Measurements from ENCODE around the gene LAMA5. TPM values are rescaled to one million over a fixed set of nuclear protein-coding genes. Genes with fewer than 3 reads are reported as not detected.
A peak's percentile ranks its signal among the peaks of the same experiment; 100 is the strongest.

The LAMA5 gene
- polyA plus RNA-seq (2012; rRNA removed): 16.1 and 27.2 TPM in 2 replicates
- 9.9 and 17.8 TPM in 2 replicates for polyA plus RNA-seq (2012; cell fraction: cytosol; rRNA removed)
- polyA plus RNA-seq (2012; cell fraction: nucleus; rRNA removed): 127 and 252 TPM in 2 replicates

- peaks cover 24% of the 10 kb centered on the region for H4K20me1 ChIP-seq (ENCODE audit: insufficient read depth)
- H3K4me3 ChIP-seq (ENCODE audit: low read depth in 2 of 2, low read length in 1 of 2): peak within 1 kb of the TSS; percentile 77 to 89
- peaks cover 33 to 83% of the 10 kb centered on the region in 2 experiments; a peak in 3 of 4 replicates for H3K4me1 ChIP-seq (ENCODE audit: control insufficient read depth in 1 of 2, insufficient read depth in 2 of 2, low read depth in 1 of 2, low read length in 1 of 2)
- peak within 1 kb of the TSS; percentile 80 for H3K9ac ChIP-seq
- DNase-seq: peak; percentile 94
- no peaks in the 10 kb centered on the region for H3K9me3 ChIP-seq
- H3K9me2 ChIP-seq: no peaks in the 10 kb centered on the region
- ChIA-PET CTCF (interaction anchor here (1.6 to 12.0 kb wide), 5 partner anchors 13 to 66 kb away, joined by 3 to 127 read pairs (median 13); partner anchors contain the start of gene ADRM1), POLR2A (interaction anchor here (1.6 to 1.8 kb wide), 2 partner anchors 15 to 20 kb away, joined by 4 read pairs; partner anchors contain the start of gene RPS21)
- peaks cover 28% of the 10 kb centered on the region for H3K79me2 ChIP-seq (ENCODE audit: insufficient read depth)
- no CpG with 5 or more reads among the region's 70 CpGs for WGBS (ENCODE audit: low lambda C conversion rate)
- peak; percentile 56 for TF ChIP-seq POLR2AphosphoS5 (IDR thresholded peaks at IDR 0.05; ENCODE audit: low read depth, low read length)
- TF ChIP-seq RAD21 (IDR thresholded peaks at IDR 0.05; ENCODE audit: low read length): no peak
- no peak for TF ChIP-seq JUND (IDR thresholded peaks at IDR 0.05)
- no peak for TF ChIP-seq SMC3 (IDR thresholded peaks at IDR 0.05; ENCODE audit: low read depth, low read length)
- no peak for TF ChIP-seq PBX3 (IDR thresholded peaks at IDR 0.05)
- TF ChIP-seq, protein P1, sequence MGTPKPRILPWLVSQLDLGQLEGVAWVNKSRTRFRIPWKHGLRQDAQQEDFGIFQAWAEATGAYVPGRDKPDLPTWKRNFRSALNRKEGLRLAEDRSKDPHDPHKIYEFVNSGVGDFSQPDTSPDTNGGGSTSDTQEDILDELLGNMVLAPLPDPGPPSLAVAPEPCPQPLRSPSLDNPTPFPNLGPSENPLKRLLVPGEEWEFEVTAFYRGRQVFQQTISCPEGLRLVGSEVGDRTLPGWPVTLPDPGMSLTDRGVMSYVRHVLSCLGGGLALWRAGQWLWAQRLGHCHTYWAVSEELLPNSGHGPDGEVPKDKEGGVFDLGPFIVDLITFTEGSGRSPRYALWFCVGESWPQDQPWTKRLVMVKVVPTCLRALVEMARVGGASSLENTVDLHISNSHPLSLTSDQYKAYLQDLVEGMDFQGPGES (IDR thresholded peaks at IDR 0.05; ENCODE audit: low read depth, low read length): no peak
- no peaks in the 10 kb centered on the region for H3K27me3 ChIP-seq (ENCODE audit: insufficient read depth)
- H2AFZ ChIP-seq (ENCODE audit: low read depth): no peak within 1 kb of the TSS
- H3K36me3 ChIP-seq (replicated peaks in 1 of 2; ENCODE audit: control insufficient read depth in 1 of 2, insufficient read depth in 2 of 2, low read length in 1 of 2): peaks cover 0 to 4% of the 10 kb centered on the region in 2 experiments
- H3K27ac ChIP-seq (ENCODE audit: low read depth in 2 of 2, low read length in 1 of 2): peak within 1 kb of the TSS in 1 of 2 experiments; percentile 93; a peak in 2 of 4 replicates
- H3F3A ChIP-seq (replicated peaks; ENCODE audit: insufficient read depth): peaks cover 13% of the 10 kb centered on the region
- H3K4me2 ChIP-seq: peak within 1 kb of the TSS; percentile 84
Observed at GRCh38 chr20:62367136-62367632, at the start of gene LAMA5. Gene LAMA5, minus strand, starts transcription at chr20:62367312. Its CDS starts 67 bp downstream, at chr20:62367245.

- no peak overlapping the region for H2AFZ ChIP-seq (ENCODE audit: low read depth)
- H3K9ac ChIP-seq: no peak overlapping the region
- no peaks in the 10 kb centered on the region for H3K27me3 ChIP-seq (ENCODE audit: insufficient read depth)
- H3K9me3 ChIP-seq: no peaks in the 10 kb centered on the region
- H3K9me2 ChIP-seq: no peaks in the 10 kb centered on the region
- no peak overlapping the region for H3K4me3 ChIP-seq (ENCODE audit: low read depth in 2 of 2, low read length in 1 of 2)
- H3K4me2 ChIP-seq: no peak overlapping the region
- 55% methylated on average over 10 of the region's 24 CpGs for whole genome bisulfite sequencing (ENCODE audit: low lambda C conversion rate)
- ChIA-PET CTCF (interaction anchor here (1.6 kb wide), 1 partner anchor 201 kb away, joined by 5 read pairs; no protein-coding TSS in a partner anchor), POLR2A (no interaction called here)
- no peaks in the 10 kb centered on the region for H3K79me2 ChIP-seq (ENCODE audit: insufficient read depth)
- no peaks in the 10 kb centered on the region for H3F3A ChIP-seq (replicated peaks; ENCODE audit: insufficient read depth)
- peaks cover 0 to 9% of the 10 kb centered on the region in 2 experiments; a peak in 1 of 4 replicates for H3K4me1 ChIP-seq (ENCODE audit: control insufficient read depth in 1 of 2, insufficient read depth in 2 of 2, low read depth in 1 of 2, low read length in 1 of 2)
- no peak for DNase-seq
- H3K36me3 ChIP-seq (replicated peaks in 1 of 2; ENCODE audit: control insufficient read depth in 1 of 2, insufficient read depth in 2 of 2, low read length in 1 of 2): no peaks in the 10 kb centered on the region
- H3K27ac ChIP-seq (ENCODE audit: low read depth in 2 of 2, low read length in 1 of 2): no peak overlapping the region
- H4K20me1 ChIP-seq (ENCODE audit: insufficient read depth): no peaks in the 10 kb centered on the region
- TF ChIP-seq RFX5 (IDR thresholded peaks at IDR 0.05; ENCODE audit: low read length): no peak
- TF ChIP-seq, protein P2, sequence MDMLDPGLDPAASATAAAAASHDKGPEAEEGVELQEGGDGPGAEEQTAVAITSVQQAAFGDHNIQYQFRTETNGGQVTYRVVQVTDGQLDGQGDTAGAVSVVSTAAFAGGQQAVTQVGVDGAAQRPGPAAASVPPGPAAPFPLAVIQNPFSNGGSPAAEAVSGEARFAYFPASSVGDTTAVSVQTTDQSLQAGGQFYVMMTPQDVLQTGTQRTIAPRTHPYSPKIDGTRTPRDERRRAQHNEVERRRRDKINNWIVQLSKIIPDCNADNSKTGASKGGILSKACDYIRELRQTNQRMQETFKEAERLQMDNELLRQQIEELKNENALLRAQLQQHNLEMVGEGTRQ (IDR thresholded peaks at IDR 0.05; ENCODE audit: borderline replicate concordance, low read depth, low read length): no peak
- no peak for TF ChIP-seq TAF1 (IDR thresholded peaks at IDR 0.05; ENCODE audit: borderline replicate concordance, low read depth, low read length)
- TF ChIP-seq GATA2 (CRISPR knock-in tag; IDR thresholded peaks at IDR 0.05): no peak
- no peak for TF ChIP-seq PBX3 (IDR thresholded peaks at IDR 0.05)
- TF ChIP-seq MAX (IDR thresholded peaks at IDR 0.05; ENCODE audit: low read depth): no peak
- no peak for TF ChIP-seq MXI1 (IDR thresholded peaks at IDR 0.05; ENCODE audit: low read depth, low read length)
- no peak for TF ChIP-seq EZH2phosphoT487 (IDR thresholded peaks at IDR 0.05; ENCODE audit: borderline replicate concordance, low read depth)
- TF ChIP-seq SMC3 (IDR thresholded peaks at IDR 0.05; ENCODE audit: low read depth, low read length): no peak
- no peak for TF ChIP-seq NRF1 (IDR thresholded peaks at IDR 0.05; ENCODE audit: low read depth, low read length)
- no peak for TF ChIP-seq RAD21 (IDR thresholded peaks at IDR 0.05; ENCODE audit: low read length)
- TF ChIP-seq ELF1 (IDR thresholded peaks at IDR 0.05): no peak
- no peak for TF ChIP-seq FOXJ3 (CRISPR knock-in tag; IDR thresholded peaks at IDR 0.05)
- TF ChIP-seq RCOR1 (IDR thresholded peaks at IDR 0.05; ENCODE audit: low read length): no peak
- TF ChIP-seq, protein P3, sequence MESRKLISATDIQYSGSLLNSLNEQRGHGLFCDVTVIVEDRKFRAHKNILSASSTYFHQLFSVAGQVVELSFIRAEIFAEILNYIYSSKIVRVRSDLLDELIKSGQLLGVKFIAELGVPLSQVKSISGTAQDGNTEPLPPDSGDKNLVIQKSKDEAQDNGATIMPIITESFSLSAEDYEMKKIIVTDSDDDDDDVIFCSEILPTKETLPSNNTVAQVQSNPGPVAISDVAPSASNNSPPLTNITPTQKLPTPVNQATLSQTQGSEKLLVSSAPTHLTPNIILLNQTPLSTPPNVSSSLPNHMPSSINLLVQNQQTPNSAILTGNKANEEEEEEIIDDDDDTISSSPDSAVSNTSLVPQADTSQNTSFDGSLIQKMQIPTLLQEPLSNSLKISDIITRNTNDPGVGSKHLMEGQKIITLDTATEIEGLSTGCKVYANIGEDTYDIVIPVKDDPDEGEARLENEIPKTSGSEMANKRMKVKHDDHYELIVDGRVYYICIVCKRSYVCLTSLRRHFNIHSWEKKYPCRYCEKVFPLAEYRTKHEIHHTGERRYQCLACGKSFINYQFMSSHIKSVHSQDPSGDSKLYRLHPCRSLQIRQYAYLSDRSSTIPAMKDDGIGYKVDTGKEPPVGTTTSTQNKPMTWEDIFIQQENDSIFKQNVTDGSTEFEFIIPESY (IDR thresholded peaks at IDR 0.05; ENCODE audit: borderline replicate concordance, low read depth): no peak
Observed at GRCh38 chr20:62415354-62416111, 48.4 kb upstream of the LAMA5 start.
